NCI-H69 (cell line): ENCODE results near the gene TRIO.

Experiments used
- DNase-seq: peaks from one replicate; lab custom pipeline; 2025; lab: John Stamatoyannopoulos, UW

The TRIO gene

DNA sequence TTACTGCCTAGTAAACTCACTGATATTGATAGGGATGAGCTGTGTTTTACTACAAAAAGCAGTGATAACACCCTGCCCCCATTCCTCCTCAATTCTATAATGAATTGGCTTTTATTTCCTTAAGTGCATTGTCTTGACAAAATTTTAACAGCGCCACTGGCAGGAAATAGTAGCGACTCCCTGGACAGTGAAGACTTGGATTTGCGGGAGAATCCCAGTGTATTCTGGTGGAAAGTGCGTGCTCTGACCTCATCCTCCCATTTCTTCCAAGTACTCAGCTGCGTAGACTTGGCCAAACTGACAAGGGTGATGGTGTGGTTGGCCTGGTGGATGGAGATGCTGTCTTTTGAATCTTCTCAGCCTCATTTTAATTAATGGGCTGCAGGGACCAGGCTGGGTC lies 5.3 kb downstream of the TRIO start:
- no peak for DNase-seq

DNA sequence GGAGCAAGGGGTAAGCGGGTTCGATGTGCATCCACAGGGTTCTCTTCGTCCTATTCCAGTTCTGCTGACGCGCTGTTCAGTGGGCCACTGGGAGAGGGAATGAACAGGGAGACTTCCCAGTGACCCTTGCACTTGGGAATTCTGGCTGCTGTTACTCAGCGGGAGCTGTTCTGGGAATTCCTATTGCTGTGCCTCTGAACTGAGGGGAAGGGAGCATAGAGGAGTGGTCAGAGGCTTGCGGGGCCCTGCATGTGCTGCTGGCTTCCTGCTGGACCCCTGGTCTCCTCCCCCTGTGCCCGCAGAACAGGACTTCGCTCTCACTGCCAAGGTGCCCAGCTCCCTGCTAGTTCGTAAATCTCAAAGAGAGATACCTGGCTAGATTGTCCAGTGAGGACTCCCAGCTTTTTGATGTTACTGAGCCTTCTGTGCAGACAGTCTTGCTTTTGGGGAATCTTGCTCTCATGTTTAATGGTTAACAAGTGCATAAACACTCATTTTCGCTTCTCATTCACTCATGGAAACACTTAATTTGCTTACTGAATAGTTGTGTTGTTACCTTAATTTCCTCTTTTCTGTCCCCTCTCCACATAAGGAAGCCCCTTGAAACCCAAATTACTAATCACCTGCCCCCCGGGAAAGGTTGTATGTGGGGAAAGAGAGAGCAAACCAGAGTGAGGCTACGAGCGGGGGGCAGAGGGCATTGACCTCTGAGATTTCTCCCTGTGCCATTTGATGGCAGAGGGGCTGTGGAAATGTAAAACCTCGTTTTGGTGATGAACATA lies 5.9 kb downstream of the TRIO start:
- DNase-seq, result no peak

DNA sequence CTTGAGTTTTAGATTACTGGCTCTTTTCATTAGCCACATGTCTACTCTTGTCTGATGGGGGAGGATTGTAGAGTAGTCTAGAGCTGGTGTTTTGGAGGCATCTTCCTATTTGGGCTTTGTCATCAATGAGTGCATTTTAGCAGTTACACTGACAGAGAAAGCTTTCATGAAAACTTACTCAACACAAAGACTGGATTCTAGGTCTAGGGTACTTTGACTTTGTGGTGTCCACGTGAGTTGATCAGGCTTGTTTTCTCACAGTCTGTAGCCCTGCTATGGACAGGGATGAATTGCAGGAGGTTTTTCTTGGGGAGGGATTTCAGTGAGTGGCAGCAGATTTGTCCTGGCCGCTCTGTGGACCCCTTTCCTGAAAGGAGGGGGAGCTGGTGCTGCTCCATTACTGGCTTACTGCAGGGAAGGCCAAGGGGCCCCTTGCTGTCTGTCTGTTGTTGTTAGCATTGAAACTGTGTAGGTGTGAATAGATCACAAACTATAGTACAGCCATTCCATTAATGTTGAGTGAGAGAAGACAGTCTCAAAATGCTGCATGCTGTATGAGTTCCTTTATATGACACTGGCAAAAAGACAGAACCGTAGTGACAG lies 6.6 kb downstream of the TRIO start:
- peak; percentile 18 for DNase-seq

DNA sequence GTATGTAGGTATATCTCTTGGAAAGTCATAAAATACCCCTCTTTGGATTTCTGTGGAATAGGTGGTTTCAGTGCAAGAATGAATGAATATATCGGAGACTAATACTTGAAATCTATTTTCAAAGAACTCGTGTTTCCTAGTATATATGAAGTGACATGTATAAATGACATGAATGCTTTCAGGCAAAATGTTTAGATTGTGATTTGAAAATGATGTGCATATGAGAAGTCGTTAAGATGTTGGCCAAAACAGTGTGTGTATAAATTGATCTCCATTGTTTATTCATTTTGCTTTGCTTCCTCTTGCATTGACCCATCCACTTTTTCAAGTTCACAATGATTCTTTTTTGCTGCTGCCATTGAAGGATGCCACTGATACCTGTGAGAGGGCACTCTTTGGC lies 8.3 kb downstream of the TRIO start:
- no peak for DNase-seq

DNA sequence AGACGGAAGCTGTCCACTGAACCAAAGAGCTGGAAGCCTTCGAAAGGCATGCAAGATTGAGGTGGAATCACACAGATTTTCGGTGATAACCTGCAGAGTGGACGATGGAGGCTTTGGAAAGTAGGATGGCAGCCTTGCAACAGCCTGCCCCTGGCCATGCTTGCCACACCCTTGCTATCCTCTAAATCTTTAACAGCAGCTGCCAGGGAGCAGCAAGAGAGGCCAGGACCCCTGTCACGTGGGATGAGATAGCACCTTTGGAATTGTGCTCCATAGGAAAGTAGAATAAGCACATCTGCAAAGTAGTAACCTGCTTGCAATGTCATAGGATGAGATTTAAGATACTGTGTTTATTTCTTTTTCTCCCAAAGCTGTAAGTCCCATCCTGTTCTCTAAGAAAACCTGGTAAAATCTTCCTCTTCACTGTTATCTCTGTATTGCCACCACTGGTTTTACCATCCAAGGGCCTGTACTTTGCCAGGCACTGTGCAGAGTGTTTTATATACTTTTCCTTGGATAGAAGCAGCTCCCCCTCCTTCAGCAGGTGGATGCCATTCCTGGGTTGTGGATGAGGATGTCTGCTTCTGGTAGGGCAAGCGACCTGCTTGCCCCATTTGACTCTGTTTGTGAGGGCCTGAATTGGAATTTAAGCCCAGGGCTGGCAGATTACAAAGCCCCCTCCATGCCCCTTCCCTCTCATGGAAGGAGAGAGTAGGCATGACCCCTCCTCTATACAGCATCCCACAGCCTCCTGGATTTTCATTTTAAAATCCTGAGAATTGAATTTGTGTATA lies 10.1 kb downstream of the TRIO start:
- DNase-seq, result peak; percentile 43

DNA sequence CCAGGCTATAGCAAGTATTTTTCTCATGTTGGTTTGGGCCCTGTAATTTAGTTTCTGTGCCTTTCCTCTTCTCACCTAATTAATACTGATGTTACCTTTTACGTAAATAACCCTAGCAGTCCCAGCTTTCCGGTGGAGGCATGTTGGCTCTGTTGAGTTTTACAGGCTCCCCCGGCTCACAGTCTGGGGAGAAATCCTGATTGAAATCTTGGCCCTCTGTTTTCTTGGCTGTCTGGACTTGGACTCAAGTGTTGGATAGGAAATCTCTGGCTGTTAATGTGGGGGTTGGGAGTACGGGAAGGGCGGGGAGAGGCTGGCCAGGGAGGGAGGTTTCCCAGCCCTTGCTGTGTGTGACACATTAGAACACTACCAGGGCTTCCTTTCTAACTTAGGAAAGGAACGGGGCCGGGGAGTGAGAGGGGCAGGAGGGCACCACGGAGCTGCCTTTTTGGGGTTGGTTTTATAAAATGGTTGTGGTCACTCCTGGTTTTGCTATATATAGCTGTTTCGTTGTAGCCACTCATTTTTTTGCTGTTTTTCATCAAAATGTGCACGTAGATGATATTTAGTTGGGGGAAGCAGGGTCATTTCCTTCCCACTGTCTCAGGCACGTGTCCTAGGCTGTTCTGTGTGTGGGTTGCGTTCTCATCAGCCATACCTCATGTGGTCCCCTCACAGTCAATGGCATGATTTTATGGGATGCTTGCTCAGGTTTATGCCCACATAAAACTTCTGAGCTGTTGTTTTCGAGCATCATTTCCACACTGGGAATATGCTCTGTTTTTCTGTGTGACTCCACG lies 11.0 kb downstream of the TRIO start:
- peak; percentile 64 for DNase-seq

DNA sequence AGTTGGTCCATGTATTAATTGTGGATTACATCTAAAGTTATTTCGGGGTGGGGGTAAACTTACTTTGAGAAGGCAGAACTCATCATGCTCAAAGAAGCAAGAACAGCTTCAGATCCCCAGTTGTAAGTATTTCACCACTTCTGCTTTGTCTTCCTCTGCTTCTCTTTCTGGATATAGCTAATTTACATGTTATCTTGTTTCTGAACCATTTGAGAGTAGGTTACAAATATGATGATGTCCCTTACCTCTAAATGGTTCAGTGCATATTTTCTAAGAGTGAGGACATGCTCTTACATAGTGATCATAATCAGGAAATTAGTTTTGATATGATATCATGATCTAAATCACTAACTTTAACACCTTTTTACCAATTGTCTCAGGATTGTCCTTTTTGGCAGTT lies 11.9 kb downstream of the TRIO start:
- no peak for DNase-seq

DNA sequence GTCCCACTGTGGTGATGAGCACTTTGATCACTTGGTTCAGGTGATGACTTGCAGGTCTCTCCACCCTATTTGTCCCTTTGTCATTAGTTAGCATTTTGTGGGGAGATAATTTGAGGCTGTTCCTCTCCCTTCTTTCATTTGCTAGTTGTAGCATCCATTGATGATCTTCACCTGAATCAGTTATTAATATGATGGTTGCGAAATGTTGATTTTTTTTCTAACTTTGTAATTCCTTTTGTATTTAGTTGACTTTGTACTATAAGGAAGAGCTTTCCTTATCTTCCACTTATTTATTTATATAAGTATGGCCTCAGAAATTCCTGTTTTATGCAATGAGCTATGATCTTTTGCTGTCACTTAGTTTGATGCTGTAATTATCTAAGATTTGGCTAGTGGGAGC lies 12.6 kb downstream of the TRIO start:
- no peak for DNase-seq

DNA sequence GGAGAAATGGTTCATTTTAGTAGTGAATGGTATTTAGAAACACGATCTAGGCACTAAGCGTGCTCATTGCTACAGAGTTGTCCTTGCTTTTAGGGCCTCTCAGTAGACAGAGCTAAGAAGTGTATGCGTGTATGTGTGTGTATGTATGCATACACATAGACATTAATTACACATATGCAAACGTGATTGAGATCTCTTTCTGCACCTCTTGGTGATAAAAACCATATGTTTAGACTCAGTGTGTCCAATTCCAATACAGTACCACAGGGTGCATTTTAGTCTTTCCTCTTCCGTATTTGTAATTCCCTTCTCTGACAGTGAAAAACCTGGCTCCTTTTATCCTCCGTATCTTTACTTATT lies 13.1 kb downstream of the TRIO start:
- DNase-seq, result no peak

DNA sequence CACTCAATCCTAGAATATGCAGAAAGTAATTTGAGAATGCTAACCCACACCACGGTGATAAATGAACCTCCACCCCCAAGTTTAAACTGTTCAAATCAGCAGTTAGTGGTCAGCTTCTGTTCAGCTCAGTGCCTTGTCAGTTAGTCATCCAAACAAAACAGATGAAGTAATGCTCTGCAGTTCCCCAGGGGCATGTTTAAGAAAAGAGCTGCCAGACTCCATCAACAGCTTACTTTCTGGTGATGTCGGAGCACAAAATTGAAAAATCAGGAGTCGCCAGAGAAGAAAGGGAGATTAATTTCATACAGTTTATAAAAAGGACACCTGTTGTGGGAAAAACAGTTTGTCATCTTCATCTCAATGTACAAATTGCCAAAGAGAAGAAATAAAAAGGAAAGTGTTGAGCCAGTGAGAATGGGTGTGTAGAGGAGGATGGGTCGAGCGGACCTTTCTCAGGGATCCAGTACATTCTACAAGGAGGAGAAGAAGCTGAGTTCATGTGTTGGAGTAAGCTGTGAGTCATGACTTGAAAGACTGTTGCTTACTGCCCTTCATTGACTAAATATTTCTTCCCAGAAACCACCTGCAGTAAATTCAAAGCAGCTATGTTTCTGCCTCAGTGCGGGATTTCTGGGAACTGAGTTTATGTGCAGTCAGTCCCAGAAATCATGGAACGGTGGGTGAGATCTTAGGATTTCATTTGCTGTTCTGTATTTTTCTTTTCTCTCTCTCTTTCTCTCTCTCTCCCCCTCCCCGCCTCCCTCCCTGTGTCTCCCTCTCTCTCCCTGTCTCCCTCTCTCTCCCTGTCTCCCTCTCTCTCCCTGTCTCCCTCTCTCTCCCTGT lies 13.7 kb downstream of the TRIO start:
- DNase-seq, result peak; percentile 95

DNA sequence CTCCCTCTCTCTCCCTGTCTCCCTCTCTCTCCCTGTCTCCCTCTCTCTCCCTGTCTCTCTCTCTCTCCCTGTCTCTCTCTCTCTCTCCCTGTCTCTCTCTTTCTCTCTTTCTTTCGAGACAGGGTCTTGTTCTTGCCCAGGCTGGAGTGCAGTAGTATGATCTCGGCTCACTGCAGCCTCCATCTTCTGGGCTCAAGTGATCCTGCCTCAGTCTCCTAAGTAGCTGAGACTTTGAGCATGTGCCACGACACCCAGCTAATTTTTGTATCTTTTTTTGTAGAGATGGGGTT lies 14.3 kb downstream of the TRIO start:
- DNase-seq, result no peak

DNA sequence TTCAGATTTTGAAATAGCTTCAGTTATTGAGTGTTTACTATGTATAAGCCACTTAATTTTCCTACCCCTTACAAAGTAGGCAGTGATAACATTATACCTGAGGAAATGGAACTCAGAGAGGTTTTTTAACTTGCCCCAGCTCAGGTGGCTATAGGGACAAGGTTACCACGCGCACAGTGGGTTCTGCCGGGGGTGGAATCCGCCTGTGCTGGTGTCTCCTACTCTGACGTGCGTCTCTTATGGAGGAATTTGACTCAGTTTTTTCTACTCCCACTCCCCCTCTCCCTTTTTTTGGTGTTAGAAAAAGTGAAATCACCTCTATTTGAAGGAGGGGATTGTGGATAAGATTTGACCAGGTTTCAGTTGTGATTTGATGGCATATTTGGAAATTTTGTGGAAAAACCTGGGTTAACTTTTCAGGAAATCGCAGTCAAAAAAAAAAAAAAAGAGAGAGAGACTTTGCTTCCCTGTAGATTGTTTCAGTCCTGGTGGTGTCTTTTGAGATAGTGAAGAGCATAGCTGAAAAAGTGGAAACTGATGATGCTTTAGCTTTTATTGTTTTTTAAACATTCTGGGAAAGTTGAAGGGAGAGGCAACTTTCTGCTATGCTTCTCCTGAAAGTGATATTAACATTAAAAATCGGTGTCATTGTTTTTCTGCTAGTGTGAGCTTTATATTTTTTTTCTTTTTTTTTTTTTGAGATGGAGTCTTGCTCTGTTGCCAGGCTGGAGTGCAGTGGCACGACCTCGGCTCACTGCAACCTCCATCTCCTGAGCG lies 15.9 kb downstream of the TRIO start:
- DNase-seq, result no peak

DNA sequence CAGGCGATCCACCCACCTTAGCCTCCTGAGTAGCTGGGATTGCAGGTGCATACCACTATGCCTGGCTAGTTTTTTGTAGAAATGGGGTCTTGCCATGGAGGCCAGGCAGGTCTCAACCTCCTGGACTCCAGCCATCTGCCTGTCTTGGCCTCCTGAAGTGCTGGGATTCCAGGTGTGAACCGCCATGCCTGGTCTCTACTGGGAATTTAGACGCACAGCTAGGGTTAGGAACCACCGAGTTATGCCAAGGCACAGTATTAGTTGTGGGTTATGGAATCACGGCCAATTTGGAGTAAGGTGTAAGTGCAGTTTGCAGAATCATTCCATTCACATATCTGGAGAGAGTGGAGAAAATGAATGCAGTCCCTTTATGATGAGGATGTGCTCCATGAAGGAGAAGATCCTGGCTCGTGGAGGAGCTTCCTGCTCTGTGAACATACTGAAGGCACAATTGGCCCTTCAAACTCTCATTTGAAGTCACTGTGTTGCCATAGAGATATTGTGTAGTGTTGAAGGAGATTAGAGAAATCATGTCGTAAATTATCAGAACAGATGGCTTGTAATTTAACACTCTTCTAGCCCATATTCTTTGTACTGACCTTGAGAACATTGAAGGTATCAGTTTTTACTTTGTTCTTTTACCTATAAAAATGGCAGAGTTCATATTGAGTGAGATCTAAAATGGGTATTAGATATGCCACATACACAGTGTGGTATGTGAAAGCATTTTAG lies 18.8 kb downstream of the TRIO start:
- peak; percentile 93 for DNase-seq

DNA sequence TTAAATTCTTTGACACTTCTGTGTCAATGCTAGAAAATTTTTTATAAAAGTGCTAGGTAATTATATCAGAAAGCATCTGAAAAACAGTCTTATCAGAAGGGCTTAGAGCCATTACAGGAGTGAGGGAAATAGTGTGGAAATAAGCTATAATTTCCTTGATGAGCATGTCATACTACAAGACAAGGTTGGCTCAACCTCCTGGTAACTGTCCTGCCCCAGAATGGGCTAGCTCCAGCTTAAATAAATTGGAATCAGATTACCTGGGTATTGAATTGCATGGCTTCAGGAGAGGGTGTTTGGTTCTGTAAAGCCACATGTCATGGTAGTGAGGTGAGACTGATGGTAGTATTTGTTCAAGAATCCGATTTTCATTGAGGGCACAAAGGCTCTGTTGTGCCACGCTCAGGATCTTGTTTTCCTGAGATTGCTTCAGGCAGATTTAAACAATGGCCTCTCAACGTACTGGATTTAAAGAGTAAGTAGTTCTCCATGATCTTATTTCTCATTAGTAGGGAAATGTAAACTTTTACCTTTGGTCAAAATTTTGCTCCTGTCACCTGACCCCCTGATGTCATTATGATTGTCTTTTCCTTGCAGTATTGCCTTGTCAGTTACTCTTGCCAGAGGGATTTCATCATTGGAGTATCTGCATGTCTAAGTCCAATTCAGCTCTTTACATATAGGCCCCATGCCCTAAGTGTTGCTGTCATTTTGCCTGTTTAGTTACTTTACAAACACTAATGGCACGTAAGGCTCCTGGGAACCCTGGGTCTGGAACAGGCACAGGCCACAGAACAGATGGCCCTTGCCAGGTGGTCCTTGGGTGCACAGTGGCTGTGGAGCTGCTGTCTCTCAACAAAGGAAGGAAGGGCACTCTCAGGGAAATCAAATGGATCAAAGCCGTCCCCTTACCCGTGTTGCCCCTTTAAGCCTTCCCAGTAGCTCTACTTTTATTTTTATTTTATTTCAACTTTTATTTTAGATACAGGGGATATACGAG lies 21.3 kb downstream of the TRIO start:
- DNase-seq, result peak; percentile 53

DNA sequence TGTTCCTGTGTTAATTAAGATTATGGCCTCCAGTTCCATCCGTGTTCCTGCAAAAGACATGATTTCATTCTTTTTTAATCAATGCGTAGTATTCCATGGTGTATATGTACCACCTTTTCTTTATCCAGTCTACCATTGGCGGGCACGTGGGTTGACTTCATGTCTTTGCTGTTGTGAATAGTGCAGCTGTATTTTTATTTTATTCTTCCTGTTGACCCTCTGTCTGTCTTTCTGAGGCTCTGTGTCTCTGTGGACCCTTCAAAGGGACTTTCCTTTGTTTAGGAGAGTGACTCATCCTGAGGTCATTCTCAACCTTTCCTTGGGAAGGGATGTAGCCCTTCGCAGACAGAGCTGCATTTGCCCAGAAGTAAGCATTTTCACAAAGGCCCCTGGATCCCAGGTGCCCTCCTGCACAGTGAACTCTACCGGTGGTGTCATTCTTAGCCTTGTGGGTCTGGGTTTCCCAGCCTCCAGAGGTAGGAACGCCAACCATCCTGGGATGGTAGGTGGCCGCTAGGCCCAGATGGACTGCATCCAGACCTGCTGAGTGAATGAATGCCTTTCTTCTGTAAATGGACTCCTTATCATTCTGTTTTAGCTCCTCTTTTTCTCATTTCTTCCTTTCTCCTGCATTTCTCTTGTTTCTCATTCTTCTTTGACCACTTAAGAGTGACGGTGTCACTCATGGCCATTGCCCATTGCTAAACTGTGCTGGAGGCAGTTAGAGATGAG lies 22.4 kb downstream of the TRIO start:
- peak; percentile 25 for DNase-seq

DNA sequence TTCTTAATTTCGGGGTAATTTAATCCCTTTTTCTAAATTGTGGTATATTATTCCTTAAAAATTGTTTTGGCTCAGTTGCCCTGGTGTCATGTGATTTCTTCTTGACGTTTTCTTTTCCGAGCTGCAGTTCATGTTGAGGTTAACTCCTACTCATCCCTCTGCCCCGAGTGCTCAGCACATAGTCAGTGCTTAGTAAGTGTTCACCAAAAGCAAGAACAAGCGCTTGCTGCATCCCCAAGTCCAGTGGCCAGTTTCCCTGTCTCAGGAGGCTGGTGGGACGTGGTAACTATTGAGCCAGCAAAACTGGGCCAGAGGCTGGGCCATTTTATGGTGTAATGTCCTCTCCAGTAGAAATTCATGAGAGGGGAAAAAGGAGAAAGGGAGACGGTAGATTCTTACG lies 23.3 kb downstream of the TRIO start:
- no peak for DNase-seq

DNA sequence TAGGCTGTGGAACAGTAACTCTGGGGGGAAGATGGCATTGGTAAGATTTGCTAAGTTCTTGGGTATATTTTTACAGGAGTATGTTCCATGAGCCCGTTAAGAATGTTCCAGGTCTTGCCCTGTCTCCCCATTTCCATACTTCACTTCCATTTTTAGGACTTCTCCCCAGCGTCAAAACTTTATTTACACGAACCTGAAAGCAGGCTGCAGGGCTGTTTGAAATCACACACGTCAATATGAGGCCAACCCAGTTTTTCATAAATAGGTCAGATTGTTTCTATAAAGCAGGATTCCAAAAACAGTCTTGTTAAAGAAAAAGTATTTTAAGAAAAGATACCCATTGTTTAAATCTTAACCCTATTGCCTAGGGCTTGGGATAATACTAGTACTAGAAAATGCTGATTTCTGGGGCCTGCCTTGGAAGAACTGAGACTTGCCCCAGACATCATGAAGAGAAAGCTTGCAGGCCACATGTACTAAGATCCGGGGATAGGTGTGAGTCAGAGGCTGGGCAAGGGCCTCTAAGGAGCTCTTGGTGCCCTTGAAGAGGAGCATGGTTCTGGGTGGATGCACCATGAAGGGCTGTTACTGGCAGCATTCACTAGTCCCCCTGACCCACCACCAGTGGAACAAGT lies 24.2 kb downstream of the TRIO start:
- DNase-seq, result no peak
